ENCODE results near the gene HNRNPA0.

Gene HNRNPA0

GRCh38 chr5:137716337-137716736 is 37.8 kb downstream of the HNRNPA0 start:
- no peak for DNase-seq

GRCh38 chr5:137715456-137715855 is 38.7 kb downstream of the HNRNPA0 start:
- no peak for DNase-seq

- no peak for DNase-seq
These were observed 39.2 kb downstream of the HNRNPA0 start for GRCh38 chr5:137714946-137715345.

GRCh38 chr5:137714494-137714893 is 39.7 kb downstream of the HNRNPA0 start:
- DNase-seq = no peak

- DNase-seq = no peak
These were observed 42.0 kb downstream of the HNRNPA0 start for GRCh38 chr5:137712139-137712667.

- no peak for DNase-seq
These were observed 44.1 kb downstream of the HNRNPA0 start for GRCh38 chr5:137710086-137710485.

- no peak for DNase-seq
These were observed 45.2 kb downstream of the HNRNPA0 start for GRCh38 chr5:137708796-137709559.

GRCh38 chr5:137708062-137708461 is 46.1 kb downstream of the HNRNPA0 start:
- no peak for DNase-seq

GRCh38 chr5:137706841-137707240 is 47.3 kb downstream of the HNRNPA0 start:
- no peak for DNase-seq

- DNase-seq = no peak
These were observed 49.1 kb downstream of the HNRNPA0 start for GRCh38 chr5:137705106-137705505.

- DNase-seq = no peak
These were observed 50.6 kb downstream of the HNRNPA0 start for GRCh38 chr5:137703565-137703964.

GRCh38 chr5:137700282-137700680 is 53.9 kb downstream of the HNRNPA0 start:
- DNase-seq = no peak

- no peak for DNase-seq
These were observed 54.6 kb downstream of the HNRNPA0 start for GRCh38 chr5:137699336-137700281.

GRCh38 chr5:137696481-137696880 is 57.7 kb downstream of the HNRNPA0 start:
- no peak for DNase-seq

GRCh38 chr5:137695651-137696428 is 58.3 kb downstream of the HNRNPA0 start:
- no peak for DNase-seq
